IPS DF 4.7 (cell line): ENCODE data around the gene AFAP1L1.
A peak's percentile ranks its signal among the peaks of the same experiment; 100 is the strongest.

Source experiments
- DNase-seq: peaks from one replicate; pipeline ENCODE4 v3.0.0-alpha.2; 2013; ENCODE audit warnings: low spot score; ENCODE audit errors: extremely low read depth

Gene AFAP1L1

GRCh38 chr5:149348518-149348917 is 76.9 kb downstream of the AFAP1L1 start:
- DNase-seq = no peak

- no peak for DNase-seq
Observed at GRCh38 chr5:149349382-149349781, 77.7 kb downstream of the AFAP1L1 start.

- DNase-seq = no peak
Observed at GRCh38 chr5:149352169-149352568, 80.5 kb downstream of the AFAP1L1 start.

- DNase-seq = no peak
Observed at GRCh38 chr5:149353911-149354310, 82.3 kb downstream of the AFAP1L1 start.

GRCh38 chr5:149355688-149356087 is 84.0 kb downstream of the AFAP1L1 start:
- DNase-seq = no peak

GRCh38 chr5:149356391-149356790 is 84.7 kb downstream of the AFAP1L1 start:
- no peak for DNase-seq

- peak; percentile 81 for DNase-seq
Observed at GRCh38 chr5:149357370-149358293, 86.0 kb downstream of the AFAP1L1 start, which contains the start of gene PCYOX1L. TSS of gene PCYOX1L (plus strand) at chr5:149358046. CDS start at chr5:149358069, 23 bp downstream.

- DNase-seq = no peak
Observed at GRCh38 chr5:149358294-149358651, 86.6 kb downstream of the AFAP1L1 start.

- no peak for DNase-seq
Observed at GRCh38 chr5:149358868-149359495, 87.3 kb downstream of the AFAP1L1 start.

GRCh38 chr5:149360272-149360671 is 88.6 kb downstream of the AFAP1L1 start:
- no peak for DNase-seq

- DNase-seq = no peak
Observed at GRCh38 chr5:149362541-149362940, 90.9 kb downstream of the AFAP1L1 start.

GRCh38 chr5:149363358-149363757 is 91.7 kb downstream of the AFAP1L1 start:
- no peak for DNase-seq

- no peak for DNase-seq
Observed at GRCh38 chr5:149363936-149364335, 92.3 kb downstream of the AFAP1L1 start.

GRCh38 chr5:149364719-149365118 is 93.1 kb downstream of the AFAP1L1 start:
- DNase-seq = no peak

GRCh38 chr5:149365418-149365817 is 93.8 kb downstream of the AFAP1L1 start:
- DNase-seq = no peak

- DNase-seq = no peak
Observed at GRCh38 chr5:149366169-149366729, 94.6 kb downstream of the AFAP1L1 start.

GRCh38 chr5:149367249-149367971 is 95.8 kb downstream of the AFAP1L1 start:
- peak; percentile 91 for DNase-seq

GRCh38 chr5:149367972-149368645 is 96.5 kb downstream of the AFAP1L1 start:
- DNase-seq = no peak

GRCh38 chr5:149370878-149371277 is 99.2 kb downstream of the AFAP1L1 start:
- no peak for DNase-seq

GRCh38 chr5:149371296-149371962 is 99.8 kb downstream of the AFAP1L1 start:
- DNase-seq = peak; percentile 74
